GM15510 (cell line): ENCODE measurements around the gene ONECUT1.

Experiments used
- POLR2A ChIP-seq: IDR thresholded peaks from 3 replicates; pipeline ENCODE4 v1.6.1; 2011; ENCODE audit warnings: borderline replicate concordance; ENCODE audit not compliant: insufficient read length; ENCODE audit errors: extremely low read depth

The ONECUT1 gene

GRCh38 chr15:52762621-52763020 is 27.5 kb downstream of the ONECUT1 start:
- no peak for TF ChIP-seq POLR2A

DNA sequence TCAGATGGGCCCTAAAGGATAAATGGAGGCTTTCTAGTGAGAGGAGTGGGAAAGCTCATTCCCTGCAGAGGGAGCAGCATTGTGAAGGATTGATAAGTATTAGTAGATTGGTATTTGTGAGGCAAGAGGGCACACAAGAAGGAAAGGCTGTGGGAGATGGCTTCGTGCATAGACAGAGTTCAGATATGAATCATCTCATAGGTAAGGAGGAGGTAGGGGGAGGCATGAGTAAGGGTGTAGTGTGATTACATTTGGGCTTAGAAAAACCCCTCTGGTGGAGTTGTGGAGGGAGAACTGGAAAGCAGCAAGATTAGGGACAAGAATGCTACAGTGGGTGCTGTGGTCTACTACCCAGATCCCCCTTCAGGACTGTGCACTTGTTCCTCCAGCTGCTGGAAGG is 29.6 kb downstream of the ONECUT1 start:
- no peak for TF ChIP-seq POLR2A

DNA sequence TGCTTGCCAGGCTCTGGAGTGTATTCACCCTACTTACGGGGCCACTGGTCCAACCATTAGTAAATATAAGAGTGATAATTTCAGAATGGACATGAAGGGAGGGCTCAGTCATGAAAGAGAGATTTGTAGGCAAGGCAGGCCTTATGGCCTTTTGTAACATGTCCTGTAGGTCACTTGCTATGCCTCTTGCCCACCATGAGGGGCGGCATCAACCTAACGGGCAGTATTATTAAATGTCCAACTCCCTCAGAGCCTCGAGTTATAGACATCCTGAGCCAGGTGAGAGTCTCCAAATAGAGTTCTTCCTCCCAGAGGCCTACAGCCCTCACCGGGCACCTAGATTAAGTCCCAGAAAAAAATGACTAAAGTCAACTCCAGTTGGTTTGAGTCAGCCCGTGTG is 30.2 kb downstream of the ONECUT1 start:
- TF ChIP-seq POLR2A, result no peak

- no peak for TF ChIP-seq POLR2A
Measured at GRCh38 chr15:52757496-52757895, 32.6 kb downstream of the ONECUT1 start.

DNA sequence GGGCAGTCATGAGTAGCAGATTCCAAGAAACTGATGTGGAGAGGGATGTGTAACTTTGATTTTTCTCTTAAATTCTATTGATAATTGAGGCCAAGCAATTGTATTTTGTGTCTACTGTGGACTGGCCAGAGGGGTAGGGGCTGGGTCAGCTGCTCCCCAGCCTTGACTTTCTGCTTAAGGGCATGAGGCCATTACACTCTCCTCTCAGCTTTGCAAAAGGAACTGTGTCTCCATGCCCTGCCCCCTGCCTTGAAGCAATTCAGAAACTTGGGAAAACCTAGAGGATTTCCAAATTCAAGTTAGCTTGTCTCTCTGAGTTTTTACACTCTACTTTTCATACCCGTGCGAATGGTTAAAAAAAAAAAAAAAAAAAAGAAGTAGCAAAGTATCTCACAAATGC is 38.6 kb downstream of the ONECUT1 start:
- no peak for TF ChIP-seq POLR2A

GRCh38 chr15:52749258-52749657 is 40.9 kb downstream of the ONECUT1 start:
- no peak for TF ChIP-seq POLR2A

DNA sequence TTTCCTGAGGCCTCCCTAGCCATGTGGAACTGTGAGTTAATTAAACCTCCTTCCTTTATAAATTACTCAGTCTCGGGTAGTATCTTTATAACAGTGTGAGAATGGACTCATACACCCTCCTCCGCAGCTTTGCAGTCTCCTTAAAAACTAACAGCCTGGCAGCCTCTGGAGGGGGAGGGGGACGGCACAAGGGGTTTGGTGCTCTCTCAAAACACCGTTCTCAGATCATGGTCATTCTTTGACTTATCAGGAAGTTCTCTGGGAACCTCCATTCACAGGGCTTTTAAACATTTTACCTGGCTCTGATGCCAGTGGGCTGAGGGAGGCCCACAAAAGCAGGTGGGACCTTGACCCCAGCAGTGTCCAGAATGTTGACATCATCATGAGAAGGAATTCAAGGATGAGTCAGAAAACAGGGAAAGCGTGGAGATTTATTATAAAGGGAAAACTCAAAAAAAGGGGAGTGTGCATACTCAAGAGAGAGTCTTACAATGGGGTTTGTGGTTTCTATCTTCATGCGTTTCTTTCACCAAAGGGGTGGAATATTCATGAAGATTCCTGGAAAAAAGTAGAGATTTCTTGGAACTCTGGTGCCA is 43.9 kb downstream of the ONECUT1 start:
- no peak for TF ChIP-seq POLR2A

- no peak for TF ChIP-seq POLR2A
Measured at GRCh38 chr15:52745326-52746161, 44.6 kb downstream of the ONECUT1 start.

- TF ChIP-seq POLR2A, result no peak
Measured at GRCh38 chr15:52738311-52738710, 51.8 kb downstream of the ONECUT1 start.

- no peak for TF ChIP-seq POLR2A
Measured at GRCh38 chr15:52737720-52738119, 52.4 kb downstream of the ONECUT1 start.

- TF ChIP-seq POLR2A, result no peak
Measured at GRCh38 chr15:52735231-52736089, 54.7 kb downstream of the ONECUT1 start.

GRCh38 chr15:52734329-52734728 is 55.8 kb downstream of the ONECUT1 start:
- no peak for TF ChIP-seq POLR2A

- TF ChIP-seq POLR2A, result no peak
Measured at GRCh38 chr15:52733696-52734255, 56.4 kb downstream of the ONECUT1 start.

DNA sequence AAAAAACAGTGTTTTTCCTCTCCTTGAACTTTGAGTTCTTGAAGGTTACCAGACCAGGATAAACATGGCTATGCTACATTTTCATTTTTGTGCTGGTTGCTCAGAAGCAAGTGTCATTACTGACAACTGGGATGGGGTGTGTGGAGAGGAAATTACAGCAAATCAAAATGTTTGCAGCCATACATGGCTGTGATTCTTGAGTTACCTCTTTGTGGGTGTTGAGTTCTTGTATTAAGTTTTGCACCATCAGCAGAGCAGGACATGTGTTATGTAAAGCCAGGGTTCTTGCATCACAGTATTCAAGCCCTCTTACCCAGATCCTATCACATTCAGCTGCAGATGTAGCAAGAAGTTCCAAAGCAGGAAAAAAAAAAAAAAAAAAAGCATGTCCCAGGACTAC is 57.0 kb downstream of the ONECUT1 start:
- TF ChIP-seq POLR2A, result no peak

DNA sequence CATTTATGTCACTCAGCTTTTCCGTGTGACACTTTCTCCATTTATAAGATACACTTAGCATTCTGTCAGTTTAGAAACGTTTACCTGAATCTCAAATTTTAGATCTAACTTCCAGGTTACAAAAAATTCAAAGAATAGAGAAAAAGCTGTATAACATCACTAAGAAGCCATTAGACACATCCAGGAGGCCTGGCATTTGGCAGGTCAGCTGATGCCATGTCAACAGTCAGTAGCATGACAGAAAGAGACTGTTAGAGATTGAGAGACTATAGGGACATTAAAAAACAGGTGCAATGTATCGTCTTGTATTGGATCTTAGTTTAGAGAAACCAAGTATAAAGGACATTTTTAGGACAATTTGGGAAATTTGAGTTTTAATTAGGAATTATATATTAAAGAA is 57.6 kb downstream of the ONECUT1 start:
- no peak for TF ChIP-seq POLR2A
